Osteocyte (in vitro differentiated cells): ENCODE data around the gene FBXO42. TPM values are rescaled to one million over a fixed set of nuclear protein-coding genes. Genes with fewer than 3 reads are reported as not detected.
"Not testable (repeated sequence)": the region's sequence is repeated elsewhere in the genome, so short reads cannot be mapped to it uniquely, and the experiment has no call there.

Experiments used
- DNase-seq: peaks from one replicate; pipeline ENCODE4 v3.0.0; 2021; ENCODE audit warnings: mixed read lengths; ENCODE audit not compliant: unreplicated experiment; ENCODE audit errors: extremely low spot score
- H3K27ac Mint-ChIP-seq: one replicate; pipeline ENCODE4 v1.8.0; 2021; ENCODE audit warnings: mild to moderate bottlenecking, mixed read lengths; ENCODE audit not compliant: unreplicated experiment
- H3K27me3 Mint-ChIP-seq: one replicate; pipeline ENCODE4 v1.8.0; 2021; ENCODE audit warnings: mixed read lengths; ENCODE audit not compliant: unreplicated experiment
- H3K36me3 Mint-ChIP-seq: one replicate; pipeline ENCODE4 v1.8.0; 2021; ENCODE audit warnings: mixed read lengths; ENCODE audit not compliant: unreplicated experiment
- H3K4me1 Mint-ChIP-seq: one replicate; pipeline ENCODE4 v1.8.0; 2021; ENCODE audit warnings: mixed read lengths; ENCODE audit not compliant: unreplicated experiment
- H3K4me3 Mint-ChIP-seq: one replicate; pipeline ENCODE4 v1.8.0; 2021; ENCODE audit warnings: mild to moderate bottlenecking, moderate library complexity, mixed read lengths; ENCODE audit not compliant: unreplicated experiment
- H3K9me3 Mint-ChIP-seq: one replicate; pipeline ENCODE4 v1.8.0; 2021; ENCODE audit warnings: mixed read lengths; ENCODE audit not compliant: unreplicated experiment
- total RNA-seq: library from RNA; stranded (reverse); gene quantifications from 2 replicates; pipeline ENCODE4 v1.2.1, GENCODE V29; 2021
- TF ChIP-seq, protein P1 (sequence below): fragments of 200-600 bp; sonication (generic); IDR thresholded peaks from 2 replicates; pipeline ENCODE4 v1.5.0; 2021; ENCODE audit warnings: antibody characterized with exemption, mild to moderate bottlenecking, moderate library complexity

FBXO42 gene
- total RNA-seq, 1 donor from 2014 or later = 22.2 TPM

DNA sequence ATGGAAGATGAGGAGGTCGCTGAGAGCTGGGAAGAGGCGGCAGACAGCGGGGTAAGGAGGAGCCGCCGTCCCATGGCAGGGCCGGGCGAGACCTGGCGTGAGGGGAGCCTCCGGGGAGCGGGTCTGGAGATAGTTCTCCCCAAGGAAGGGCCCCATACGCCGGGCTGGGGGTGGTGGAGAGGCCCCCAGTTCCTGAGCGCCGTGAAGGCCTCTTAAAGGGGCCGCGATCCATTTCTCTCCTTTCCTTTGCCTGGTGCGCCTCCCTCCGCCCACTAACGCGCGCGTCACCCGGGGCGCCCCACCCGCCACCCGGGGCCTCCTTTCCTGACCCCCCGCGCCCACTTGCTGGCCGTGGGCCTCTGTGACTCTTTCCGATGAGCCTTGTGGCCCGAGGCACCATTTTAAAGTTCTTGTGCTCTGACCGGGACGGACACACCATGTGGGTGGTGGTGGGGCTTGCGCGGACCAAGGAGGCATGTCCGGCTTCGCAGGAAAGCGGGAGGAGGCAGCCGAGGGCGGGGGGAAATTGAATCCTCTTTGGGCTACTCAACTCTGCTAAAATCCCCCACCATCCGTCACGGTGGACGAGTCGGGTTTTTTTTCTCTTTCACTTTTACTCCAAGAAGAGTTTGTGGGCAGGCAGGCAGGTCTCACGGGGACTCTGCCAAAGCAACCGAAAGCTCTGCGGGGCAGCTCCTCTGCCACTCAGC lies 15.1 kb upstream of the FBXO42 start:
- peaks cover 44% of the 10 kb centered on the region for H3K4me1 Mint-ChIP-seq
- H3K27me3 Mint-ChIP-seq = no peaks in the 10 kb centered on the region
- TF ChIP-seq, protein P1, sequence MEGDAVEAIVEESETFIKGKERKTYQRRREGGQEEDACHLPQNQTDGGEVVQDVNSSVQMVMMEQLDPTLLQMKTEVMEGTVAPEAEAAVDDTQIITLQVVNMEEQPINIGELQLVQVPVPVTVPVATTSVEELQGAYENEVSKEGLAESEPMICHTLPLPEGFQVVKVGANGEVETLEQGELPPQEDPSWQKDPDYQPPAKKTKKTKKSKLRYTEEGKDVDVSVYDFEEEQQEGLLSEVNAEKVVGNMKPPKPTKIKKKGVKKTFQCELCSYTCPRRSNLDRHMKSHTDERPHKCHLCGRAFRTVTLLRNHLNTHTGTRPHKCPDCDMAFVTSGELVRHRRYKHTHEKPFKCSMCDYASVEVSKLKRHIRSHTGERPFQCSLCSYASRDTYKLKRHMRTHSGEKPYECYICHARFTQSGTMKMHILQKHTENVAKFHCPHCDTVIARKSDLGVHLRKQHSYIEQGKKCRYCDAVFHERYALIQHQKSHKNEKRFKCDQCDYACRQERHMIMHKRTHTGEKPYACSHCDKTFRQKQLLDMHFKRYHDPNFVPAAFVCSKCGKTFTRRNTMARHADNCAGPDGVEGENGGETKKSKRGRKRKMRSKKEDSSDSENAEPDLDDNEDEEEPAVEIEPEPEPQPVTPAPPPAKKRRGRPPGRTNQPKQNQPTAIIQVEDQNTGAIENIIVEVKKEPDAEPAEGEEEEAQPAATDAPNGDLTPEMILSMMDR = no peak
- H3K4me3 Mint-ChIP-seq = peak overlapping the region; percentile 92
- no peaks in the 10 kb centered on the region for H3K36me3 Mint-ChIP-seq
- no peaks in the 10 kb centered on the region for H3K9me3 Mint-ChIP-seq
- H3K27ac Mint-ChIP-seq = peak overlapping the region; percentile 98
- peak; percentile 94 for DNase-seq

DNA sequence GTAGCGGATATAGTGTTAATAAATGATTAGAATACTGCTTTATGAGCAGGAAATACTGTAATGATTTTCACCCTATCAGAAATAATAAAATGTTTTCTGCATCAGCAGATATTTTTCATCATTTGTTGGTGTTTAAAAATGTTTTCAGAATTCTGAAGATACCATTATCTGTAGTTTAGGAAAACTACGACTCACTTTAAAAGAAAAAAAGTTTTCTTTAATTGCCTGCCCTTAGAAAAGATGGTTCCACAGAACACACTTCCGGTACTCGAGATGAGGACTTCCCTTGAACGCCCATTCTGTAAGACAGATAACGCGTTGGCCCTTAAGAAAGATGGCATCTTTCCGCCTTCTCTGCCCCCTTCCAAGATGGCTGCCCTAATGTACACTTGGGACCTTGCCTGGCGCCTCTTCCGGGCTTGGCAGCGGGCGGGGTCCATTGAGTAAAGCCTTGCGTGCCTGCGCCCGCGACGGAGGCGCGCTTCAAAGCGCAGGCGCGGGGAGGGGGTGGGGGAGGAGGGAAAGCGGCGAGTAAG lies 14.5 kb upstream of the FBXO42 start, which contains the start of gene SZRD1:
Gene SZRD1 (plus strand): TSS at position 521 of the 536 bp plus-strand sequence. CDS start 16 bp downstream, outside the sequence.
- Mint-ChIP-seq H3K27me3 (no peaks in the 10 kb centered on the region), H3K27ac (peak within 1 kb of the TSS; percentile 98), H3K4me3 (peak within 1 kb of the TSS; percentile 92), H3K4me1 (peaks cover 38% of the 10 kb centered on the region), H3K9me3 (no peaks in the 10 kb centered on the region), H3K36me3 (no peaks in the 10 kb centered on the region)
- peak; percentile 99 for DNase-seq
- TF ChIP-seq, protein P1 = no peak

DNA sequence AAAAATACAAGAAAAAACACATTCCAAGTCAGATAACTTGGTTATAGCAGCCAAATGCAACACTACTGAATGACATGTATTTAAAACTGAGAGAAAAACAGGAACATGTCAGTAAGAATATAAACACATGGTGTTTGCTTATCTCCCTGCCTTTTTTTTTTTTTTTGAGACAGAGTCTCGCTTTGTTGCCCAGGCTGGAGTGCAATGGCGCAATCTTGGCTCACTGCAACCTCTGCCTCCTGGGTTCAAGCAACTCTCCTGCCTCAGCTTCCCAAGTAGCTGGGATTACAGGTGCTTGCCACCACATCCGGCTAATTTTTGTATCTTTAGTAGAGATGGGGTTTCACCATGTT lies 12.8 kb upstream of the FBXO42 start:
- H3K9me3 Mint-ChIP-seq, H3K36me3 Mint-ChIP-seq, H3K27me3 Mint-ChIP-seq, H3K4me3 Mint-ChIP-seq, DNase-seq: not testable (repeated sequence)
- H3K4me1 Mint-ChIP-seq = peaks cover 27% of the 10 kb centered on the region
- peak overlapping the region; percentile 27 for H3K27ac Mint-ChIP-seq

DNA sequence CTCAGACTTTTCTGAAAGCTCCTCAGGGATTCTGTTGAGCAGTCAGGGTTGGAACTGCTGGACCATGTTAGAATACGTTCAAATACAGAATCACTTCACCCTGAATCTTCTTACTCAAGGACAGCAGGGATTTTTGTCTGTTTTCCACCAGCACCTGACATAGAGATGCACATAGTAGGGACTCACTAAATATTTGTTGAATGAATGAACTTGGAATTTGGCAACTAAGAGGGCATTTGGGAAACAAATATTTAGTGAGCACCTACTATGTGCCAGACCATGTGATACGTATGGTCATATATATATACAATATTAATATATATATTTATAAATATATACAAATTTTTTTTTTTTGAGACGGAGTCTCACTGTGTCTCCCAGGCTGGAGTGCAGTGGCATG lies 4.6 kb upstream of the FBXO42 start:
- DNase-seq = no peak
- no peak overlapping the region for H3K27ac Mint-ChIP-seq
- H3K4me3 Mint-ChIP-seq = no peak overlapping the region
- no peaks in the 10 kb centered on the region for H3K27me3 Mint-ChIP-seq
- no peaks in the 10 kb centered on the region for H3K9me3 Mint-ChIP-seq
- peaks cover 5% of the 10 kb centered on the region for H3K4me1 Mint-ChIP-seq
- no peaks in the 10 kb centered on the region for H3K36me3 Mint-ChIP-seq
- TF ChIP-seq, protein P1 = no peak

DNA sequence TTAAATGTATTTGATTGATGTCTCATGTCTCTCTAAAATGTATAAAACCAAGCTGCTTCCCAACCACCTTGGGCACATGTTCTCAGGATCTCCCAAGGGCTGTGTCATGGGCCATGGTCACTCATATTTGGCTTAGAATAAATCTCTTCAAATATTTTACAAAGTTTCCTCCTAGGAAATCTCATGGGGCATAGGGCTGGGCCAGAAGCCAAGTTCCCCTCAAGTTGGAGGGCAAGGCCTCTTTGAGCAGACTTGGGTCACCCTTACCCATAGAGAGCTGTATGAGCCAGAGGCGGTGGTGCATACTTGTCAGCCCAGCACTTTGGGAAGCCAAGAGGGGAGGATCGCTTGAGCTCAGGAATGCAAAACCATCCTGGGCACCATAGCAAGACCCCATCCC lies 2.3 kb upstream of the FBXO42 start:
- TF ChIP-seq, protein P1 = no peak
- peaks cover 20% of the 10 kb centered on the region for H3K4me1 Mint-ChIP-seq
- no peak for DNase-seq
- no peaks in the 10 kb centered on the region for H3K36me3 Mint-ChIP-seq
- H3K27ac Mint-ChIP-seq = no peak overlapping the region
- H3K9me3 Mint-ChIP-seq = no peaks in the 10 kb centered on the region
- H3K4me3 Mint-ChIP-seq = no peak overlapping the region
- H3K27me3 Mint-ChIP-seq = no peaks in the 10 kb centered on the region
